Peyer's patch (tissue), 4 donors: ENCODE results near the gene MYBPC1.

Source experiments
- POLR2A ChIP-seq, 2 donors: fragments of 450-650 bp; IDR thresholded peaks; one replicate each; pipeline ENCODE4 v1.5.1; 2017; ENCODE audit warnings: antibody characterized with exemption in 2 of 2, mild to moderate bottlenecking in 2 of 2, moderate library complexity in 2 of 2
- TF ChIP-seq, protein P1 (sequence below), 6 experiments: fragments of 450-650 bp in 4 of 6; fragments of 200-600 bp in 2 of 6; sonication (generic) in 1 of 6; IDR thresholded peaks; one replicate each; pipeline ENCODE4 v1.5.1; 2017 to 2019; ENCODE audit warnings: antibody characterized with exemption in 6 of 6, mild to moderate bottlenecking in 3 of 6, moderate library complexity in 1 of 6

DNA sequence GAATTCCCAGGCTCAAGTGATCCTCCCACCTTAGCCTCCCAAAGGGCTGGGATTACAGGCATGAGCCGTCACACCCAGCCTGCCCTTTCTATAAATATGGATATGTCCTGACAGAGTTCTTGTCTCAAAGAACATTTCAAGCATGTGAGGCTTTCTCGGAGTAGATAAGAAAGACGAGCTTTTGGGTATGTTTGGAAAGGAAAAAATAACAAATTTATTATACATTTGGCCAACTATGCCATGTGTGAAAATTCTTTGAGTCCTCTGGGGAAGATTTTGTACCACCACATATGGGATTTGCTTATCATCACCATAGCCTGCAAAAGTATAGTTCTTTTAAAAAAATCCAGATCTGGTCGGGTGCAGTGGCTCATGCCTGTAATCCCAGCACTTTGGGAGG lies 23.7 kb upstream of the MYBPC1 start:
- TF ChIP-seq, protein P1, sequence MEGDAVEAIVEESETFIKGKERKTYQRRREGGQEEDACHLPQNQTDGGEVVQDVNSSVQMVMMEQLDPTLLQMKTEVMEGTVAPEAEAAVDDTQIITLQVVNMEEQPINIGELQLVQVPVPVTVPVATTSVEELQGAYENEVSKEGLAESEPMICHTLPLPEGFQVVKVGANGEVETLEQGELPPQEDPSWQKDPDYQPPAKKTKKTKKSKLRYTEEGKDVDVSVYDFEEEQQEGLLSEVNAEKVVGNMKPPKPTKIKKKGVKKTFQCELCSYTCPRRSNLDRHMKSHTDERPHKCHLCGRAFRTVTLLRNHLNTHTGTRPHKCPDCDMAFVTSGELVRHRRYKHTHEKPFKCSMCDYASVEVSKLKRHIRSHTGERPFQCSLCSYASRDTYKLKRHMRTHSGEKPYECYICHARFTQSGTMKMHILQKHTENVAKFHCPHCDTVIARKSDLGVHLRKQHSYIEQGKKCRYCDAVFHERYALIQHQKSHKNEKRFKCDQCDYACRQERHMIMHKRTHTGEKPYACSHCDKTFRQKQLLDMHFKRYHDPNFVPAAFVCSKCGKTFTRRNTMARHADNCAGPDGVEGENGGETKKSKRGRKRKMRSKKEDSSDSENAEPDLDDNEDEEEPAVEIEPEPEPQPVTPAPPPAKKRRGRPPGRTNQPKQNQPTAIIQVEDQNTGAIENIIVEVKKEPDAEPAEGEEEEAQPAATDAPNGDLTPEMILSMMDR (IDR thresholded peaks at IDR 0.05) = no peak
- TF ChIP-seq POLR2A (IDR thresholded peaks at IDR 0.05) = no peak
